GM21447 (cell line): ENCODE data around the gene SPRR5.

Source experiments
- ATAC-seq: cut with Tn5 transposase; IDR thresholded peaks from one replicate; pipeline ENCODE4 v1.9.1; 2021; ENCODE audit not compliant: unreplicated experiment

The SPRR5 gene

DNA sequence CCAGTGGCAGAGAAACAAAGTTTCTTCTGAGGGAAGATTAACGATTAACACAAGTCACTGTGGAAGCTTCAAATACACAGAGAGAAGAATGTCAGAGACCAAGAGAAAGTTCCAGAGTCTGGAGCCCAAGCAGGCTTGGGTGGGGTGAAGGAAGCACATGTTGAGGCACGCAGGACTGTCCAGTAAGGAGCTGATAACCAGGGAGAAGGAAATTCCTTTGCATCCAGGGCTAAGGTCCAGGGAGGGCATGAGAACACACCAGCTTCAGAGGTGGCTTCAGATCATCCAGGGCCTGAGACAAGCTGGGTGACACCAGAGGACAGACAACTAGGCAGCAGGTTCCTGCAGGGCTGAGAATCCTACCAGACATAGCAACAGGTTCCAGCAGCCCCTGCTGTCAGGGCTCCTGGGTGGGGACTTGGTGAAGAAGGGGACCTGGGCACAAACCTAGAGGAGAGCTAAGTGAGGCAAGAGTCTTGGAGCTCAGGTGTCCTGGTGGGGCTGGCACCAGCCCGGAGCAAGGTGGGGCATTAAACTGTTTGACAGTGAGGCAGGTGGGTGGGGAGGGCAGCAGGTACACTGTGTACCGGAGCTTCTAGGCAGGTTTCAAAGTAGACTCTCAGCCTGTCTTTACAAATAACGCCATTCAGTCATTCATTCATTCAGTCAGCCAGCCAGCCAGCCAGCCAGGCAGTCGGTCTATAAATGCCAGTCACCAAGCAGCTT, 34.3 kb downstream of the SPRR5 start:
- no peak for ATAC-seq

DNA sequence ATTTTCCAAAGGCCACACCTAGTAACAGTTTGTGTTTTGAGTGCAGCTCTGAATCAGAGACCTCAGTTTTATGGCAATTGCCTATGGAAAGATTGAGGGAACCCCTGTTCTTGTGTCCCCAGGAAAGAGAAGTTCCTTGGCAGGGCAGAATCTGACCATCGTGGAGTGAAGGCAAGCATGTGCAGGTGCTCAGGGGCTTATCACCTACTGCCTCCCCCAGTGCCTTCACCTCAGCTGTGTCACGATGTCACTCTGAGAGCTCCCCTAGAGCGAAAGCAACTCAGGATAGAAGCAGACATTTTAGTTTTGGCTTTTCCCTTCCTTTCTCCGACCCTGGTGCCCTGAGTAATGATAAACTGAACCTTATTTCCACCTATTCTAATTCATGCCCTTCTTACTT, 35.1 kb downstream of the SPRR5 start:
- no peak for ATAC-seq

DNA sequence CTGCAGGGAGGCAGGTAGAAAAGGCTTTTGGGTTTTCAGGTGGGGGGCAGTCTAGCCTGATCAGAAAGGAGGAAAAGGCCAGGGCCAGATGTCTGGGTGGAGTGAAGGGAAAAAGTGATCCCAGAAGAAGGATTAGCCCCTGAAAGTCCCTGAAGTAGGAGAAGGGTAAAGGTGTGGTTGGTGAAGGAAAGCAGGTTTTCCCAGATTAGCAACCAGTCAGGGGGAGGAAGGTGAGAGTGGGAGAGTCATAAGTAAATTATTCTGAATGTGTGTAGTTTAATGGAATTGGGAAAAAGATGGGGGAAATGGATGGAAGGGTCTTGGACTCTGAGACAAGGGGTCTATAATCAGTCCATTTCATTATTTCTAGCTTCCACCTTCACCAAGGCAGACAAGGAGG, 36.2 kb downstream of the SPRR5 start:
- no peak for ATAC-seq

DNA sequence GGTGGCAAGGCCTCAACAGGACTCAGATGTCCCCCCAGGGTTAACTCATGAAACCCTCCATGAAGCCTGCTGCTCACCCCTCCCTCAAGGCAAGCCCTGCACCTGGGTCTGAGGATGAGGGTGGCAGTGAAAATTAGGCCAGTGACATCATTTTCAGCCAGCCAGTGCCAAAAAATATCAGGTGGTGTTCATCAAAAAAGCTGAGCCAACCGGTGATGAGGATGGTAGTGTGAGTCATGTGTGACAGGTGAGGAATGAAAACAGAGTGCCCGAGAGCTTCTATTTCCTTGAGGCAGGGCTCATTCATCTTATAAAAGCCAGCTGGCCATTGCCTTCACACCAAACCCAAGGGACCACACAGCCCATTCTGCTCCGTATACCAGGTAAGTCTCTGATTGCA, 36.7 kb downstream of the SPRR5 start, which contains the start of gene SPRR1A:
Gene SPRR1A (plus strand): TSS at position 339 of the 400 bp plus-strand sequence. CDS start 1,150 bp downstream, outside the sequence.
- ATAC-seq = no peak

DNA sequence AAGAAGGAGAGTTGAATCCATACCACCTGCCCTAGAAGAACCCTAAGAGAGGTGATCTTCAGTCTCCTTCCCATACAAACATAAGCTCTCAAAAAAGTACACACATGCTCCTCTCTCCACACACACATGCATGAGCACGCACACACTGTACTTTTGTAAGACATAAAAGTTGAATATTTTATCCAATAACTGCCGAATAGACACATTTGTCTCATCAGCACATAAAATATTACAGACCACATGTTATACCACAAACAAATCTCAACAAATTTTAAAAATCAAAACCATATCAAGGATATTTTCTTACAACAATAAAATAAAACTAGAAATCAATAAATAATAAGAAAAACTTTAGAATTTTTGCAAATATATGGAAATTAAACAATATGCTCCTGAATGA, 39.6 kb downstream of the SPRR5 start:
- ATAC-seq = no peak

DNA sequence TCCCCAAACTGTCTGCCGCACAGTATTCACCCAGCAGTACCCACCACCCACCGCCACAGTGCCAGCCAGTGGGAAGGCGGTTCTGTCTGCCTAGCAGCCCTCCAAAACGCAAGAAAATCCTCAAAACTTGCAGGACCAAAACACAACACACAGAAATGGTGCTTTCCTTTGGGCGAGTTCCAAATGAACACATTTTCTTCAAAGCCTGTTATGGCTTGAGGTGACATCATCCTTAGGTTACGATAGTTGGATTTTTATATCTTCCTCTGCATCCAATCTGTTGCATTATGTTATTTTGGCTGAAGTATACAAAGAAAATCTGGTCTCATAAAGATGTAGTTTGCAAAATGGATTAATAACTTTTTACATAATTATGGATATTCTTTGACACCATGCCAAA, 46.2 kb downstream of the SPRR5 start:
- ATAC-seq = no peak

DNA sequence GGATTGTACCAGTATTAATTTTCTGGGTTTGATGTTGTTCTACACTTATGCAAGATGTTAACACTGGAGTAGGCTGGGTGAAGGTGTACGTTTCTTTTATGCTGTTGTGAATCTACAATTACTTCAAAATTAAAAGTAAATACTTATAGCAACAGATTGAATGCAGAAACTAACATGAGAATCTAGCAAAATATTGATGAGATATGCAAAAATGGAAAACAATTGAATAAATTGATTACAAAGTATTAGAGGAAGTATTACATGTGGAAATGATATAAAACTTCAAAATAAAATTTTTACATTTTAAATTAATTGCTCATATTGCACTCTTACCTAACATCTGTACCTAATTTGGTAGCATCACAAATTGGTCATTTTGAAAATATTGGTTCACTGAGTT, 48.8 kb downstream of the SPRR5 start:
- ATAC-seq = no peak

DNA sequence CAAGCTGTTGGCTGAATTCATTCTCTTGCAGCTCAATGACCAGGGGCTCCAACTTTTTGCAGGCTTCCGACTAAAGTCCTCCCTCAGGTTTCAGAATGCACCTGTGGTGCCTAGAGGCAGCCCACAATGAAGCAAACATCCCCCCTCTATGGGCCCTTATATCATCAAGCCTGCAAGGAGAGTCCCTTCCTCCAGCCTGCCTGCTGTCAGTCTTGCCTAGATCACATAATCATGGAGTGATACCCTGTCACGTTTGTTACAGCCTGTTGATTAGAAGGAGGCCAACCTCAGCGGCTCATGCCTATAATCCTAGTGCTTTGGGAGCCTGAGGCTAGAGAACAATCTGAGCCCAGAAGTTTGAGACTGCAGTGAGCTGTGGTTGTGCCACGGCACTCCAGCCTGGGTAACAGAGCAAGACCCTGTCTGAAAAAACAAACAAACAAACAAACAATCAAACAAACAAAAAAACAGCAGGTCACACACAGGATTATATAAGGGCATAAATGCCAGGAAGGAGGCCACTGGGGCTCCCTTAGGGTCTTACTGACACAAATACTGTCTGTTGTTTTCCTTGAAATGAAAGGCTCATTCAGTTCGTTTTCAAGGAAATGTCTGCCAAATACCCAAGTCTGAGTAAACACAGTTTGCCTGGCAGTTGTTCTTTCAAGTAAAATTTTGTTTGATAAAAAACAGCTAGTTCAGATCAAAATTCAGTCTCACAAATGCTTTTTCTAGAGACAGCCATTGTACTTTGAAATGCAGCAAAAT, 49.8 kb downstream of the SPRR5 start:
- ATAC-seq = no peak

DNA sequence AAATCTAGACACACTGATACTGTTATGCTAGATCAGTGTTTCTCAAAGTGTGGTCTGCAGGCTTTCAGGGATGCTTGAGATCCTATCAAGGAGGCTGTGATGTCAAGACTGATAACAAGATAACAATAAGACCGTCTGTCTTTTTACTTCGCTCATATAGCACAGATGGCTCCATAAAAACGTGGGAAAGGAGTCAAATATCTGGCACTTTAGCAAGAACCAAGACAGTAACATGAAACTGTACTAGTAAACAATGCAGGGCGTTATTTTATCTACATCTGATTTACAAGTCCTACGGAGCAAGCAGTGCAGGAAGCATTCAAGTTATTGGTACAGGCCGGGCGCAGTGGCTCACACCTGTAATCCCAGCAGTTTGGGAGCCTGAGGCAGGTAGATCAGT, 50.9 kb downstream of the SPRR5 start:
- no peak for ATAC-seq

GRCh38 chr1:152998476-152998875, 51.5 kb downstream of the SPRR5 start:
- ATAC-seq = no peak
